Lower leg skin (tissue), 3 donors: ENCODE results near the gene C5orf24.
"Not testable (repeated sequence)": the region's sequence is repeated elsewhere in the genome, so short reads cannot be mapped to it uniquely, and the experiment has no call there.

Experiments used
- POLR2A ChIP-seq, 2 donors: fragments of 450-650 bp; IDR thresholded peaks; one replicate each; pipeline ENCODE4 v1.6.1; 2016 to 2017; ENCODE audit warnings: antibody characterized with exemption in 2 of 2, mild to moderate bottlenecking in 1 of 2, moderate library complexity in 1 of 2
- TF ChIP-seq, protein P1 (sequence below), 3 donors: fragments of 450-650 bp; IDR thresholded peaks; one replicate each; pipeline ENCODE4 v1.5.1; 2016; ENCODE audit warnings: antibody characterized with exemption in 3 of 3, mild to moderate bottlenecking in 3 of 3, moderate library complexity in 2 of 3

DNA sequence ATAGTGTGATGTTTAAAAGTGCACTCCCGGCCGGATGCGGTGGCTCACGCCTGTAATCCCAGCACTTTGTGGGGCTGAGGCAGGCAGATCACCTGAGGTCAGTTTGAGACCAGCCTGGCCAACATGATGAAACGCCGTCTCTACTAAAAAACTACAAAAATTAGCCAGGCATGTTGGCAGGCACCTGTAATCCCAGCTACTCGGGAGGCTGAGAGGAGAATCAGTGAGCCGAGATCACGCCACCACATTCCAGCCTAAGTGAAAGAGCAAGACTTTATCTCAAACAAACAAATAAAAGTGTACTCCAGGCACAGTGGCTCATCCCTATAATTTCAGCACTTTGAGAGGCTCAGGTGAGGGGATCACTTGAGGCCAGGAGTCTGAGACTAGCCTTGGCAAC is 7.4 kb upstream of the C5orf24 start:
- TF ChIP-seq, protein P1, sequence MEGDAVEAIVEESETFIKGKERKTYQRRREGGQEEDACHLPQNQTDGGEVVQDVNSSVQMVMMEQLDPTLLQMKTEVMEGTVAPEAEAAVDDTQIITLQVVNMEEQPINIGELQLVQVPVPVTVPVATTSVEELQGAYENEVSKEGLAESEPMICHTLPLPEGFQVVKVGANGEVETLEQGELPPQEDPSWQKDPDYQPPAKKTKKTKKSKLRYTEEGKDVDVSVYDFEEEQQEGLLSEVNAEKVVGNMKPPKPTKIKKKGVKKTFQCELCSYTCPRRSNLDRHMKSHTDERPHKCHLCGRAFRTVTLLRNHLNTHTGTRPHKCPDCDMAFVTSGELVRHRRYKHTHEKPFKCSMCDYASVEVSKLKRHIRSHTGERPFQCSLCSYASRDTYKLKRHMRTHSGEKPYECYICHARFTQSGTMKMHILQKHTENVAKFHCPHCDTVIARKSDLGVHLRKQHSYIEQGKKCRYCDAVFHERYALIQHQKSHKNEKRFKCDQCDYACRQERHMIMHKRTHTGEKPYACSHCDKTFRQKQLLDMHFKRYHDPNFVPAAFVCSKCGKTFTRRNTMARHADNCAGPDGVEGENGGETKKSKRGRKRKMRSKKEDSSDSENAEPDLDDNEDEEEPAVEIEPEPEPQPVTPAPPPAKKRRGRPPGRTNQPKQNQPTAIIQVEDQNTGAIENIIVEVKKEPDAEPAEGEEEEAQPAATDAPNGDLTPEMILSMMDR (IDR thresholded peaks at IDR 0.05): not testable (repeated sequence)
- not testable (repeated sequence) for TF ChIP-seq POLR2A (IDR thresholded peaks at IDR 0.05)
